ENCODE results near the gene HSPA9.

GRCh38 chr5:138579517-138579863 is 4.3 kb upstream of the HSPA9 start:
- TF ChIP-seq CTCF (IDR thresholded peaks at IDR 0.05): no peak
- no peak for TF ChIP-seq POLR2AphosphoS5 (IDR thresholded peaks at IDR 0.05)
- TF ChIP-seq POLR2A (IDR thresholded peaks at IDR 0.05): no peak
- no peak for TF ChIP-seq EP300 (IDR thresholded peaks at IDR 0.05)

Data from stomach (tissue), 4 donors.